Measurements from ENCODE around the gene MOB3C. TPM values are rescaled to one million over a fixed set of nuclear protein-coding genes. Genes with fewer than 3 reads are reported as not detected.
A peak's percentile ranks its signal among the peaks of the same experiment; 100 is the strongest.

Gene MOB3C
- total RNA-seq, 1 experiment from 2014 or later = 3.1 TPM

DNA sequence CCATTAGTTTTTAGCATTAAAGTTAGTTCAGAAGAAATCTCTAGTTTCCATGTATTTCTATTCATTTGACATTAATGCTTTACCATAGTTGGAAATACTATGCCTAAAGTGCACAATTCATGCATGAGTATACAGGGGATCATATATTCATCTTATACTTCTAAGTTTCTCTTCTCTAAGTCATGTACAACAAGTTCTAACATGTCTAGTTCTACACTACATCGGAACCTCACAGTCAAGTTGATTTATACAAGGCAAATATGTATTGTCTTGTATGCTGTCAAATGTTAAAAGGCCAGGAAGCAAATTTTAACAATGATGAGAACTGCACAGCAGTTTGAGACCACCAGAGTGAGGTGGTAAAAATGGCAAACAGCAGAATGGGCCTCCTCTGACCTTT is 22.9 kb upstream of the MOB3C start:
- DNase-seq (ENCODE audit: extremely low read depth, low read depth) = no peak

DNA sequence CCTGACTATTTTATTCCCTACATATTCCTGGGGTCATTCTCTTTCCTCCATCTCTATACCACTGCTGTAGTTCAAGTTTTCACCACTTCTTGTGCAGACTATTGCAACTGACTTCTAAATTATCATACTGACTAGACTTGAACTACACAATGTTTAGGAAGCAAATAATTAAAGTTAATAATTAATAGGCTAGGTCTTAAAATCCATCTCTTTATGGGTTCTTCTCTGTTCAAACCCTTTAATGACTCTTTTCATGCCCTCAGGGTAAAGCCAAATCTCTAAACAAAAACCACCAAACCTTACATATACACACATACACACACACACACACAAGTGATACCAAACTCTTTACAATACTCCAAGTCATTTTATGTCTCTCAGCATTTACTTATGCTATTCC is 22.3 kb upstream of the MOB3C start:
- no peak for DNase-seq (ENCODE audit: extremely low read depth, low read depth)

DNA sequence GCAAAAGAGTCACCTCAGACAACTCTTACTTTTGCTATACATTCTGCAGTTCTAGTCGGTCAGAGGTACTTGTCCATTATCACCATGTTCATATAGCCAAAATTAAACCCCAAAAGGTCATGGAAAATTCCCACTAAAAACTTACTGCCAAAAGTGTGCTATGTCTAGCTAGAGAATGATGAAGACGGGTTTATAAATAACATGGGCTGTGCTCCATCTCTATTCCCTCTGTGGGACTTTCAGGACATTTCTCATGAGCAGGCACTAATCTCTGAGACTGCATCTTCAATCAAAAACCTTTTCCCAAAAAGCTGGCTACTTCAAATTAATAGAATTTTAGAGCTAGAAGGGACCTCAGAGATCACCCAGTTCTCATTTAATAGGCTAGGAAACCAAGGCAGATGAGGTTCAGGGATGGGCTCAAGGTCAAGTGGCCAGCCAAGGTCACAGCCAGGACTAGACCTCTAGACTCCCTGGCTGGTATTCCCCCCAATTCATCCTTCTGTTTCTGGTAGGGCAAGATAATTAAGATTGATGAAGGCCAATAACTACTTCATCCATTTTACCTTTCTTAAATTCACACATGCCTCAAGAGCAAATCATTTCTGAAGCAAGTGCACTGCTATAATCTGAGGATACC is 21.0 kb upstream of the MOB3C start:
- DNase-seq (ENCODE audit: extremely low read depth, low read depth) = no peak

DNA sequence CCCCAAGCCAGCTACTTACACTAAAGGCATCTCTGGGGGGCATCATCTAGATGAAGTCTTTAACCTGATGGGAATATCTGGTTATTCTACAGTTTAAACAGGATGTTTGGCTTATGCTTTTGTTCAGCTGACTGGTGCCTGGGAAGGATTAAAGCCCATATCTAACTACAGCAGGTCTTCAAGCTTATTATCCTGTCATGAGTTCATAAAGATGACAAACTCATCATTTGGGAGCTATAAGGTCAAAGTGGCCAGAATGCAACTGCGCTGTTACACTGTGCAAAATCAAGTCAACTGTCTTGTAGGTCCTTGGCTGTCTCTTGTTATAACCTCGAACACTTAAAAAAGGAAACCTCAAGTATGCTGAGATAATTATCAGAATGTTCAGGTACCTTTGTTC is 18.6 kb upstream of the MOB3C start:
- no peak for DNase-seq (ENCODE audit: extremely low read depth, low read depth)

DNA sequence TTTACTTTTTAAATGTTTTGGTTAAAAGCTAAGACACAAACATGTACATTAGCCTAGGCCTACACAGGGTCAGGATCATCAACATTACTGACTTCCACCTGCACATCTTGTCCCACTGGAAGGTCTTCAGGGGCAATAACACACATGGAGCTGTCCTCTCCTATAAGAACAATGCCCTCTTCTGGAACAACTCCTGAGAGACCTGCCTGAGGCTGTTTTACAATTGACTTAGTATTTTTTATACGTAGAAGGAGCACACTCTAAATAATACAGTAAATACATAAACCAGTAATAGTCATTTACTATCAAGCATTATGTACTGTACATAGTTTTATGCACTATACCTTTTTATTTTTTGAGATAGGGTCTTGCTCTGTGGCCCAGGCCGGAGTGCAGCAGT is 14.1 kb upstream of the MOB3C start:
- no peak for DNase-seq (ENCODE audit: extremely low read depth, low read depth)

DNA sequence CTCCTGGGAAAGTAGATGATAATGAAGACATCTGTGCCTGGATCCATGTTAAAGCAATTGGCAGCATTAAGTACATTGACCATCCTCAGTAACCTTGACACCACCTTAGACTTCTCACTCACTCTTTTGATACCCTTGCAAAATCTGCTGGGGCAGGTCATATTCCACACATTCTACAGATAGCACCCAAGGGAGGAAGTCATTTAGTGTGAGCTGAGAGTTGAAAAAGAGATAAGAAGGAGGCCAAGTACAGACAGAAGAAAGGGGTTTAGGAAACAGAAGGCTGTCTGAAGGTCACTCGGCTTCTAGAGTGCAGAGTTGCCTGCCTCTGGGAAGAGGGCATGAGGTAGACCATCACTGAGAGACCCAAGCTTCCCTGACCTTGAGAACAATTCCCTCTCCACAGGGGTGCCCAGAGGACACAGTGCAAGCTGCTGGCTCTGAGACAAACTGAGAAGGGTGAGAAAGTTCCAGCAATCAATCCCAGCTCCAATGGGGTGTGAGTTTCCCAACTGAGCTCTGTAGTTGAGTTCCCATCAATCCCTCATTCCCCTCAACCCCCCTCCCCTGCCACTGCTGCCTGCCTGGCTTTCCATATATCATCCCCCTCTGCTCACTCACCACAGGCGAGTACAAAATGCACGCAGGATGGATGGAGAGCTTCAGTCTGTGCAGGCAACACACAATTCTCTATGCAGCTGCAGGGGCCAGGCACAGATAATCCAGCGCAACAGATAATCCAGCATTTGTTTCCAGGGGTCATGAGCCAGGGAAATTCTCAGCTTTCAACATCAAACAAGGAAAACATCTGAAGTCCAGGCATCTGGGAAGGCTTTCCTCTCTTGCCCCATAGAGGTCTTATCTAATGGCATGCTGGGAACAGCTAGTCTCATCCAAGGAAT is 7.4 kb upstream of the MOB3C start:
- DNase-seq (ENCODE audit: extremely low read depth, low read depth) = no peak

DNA sequence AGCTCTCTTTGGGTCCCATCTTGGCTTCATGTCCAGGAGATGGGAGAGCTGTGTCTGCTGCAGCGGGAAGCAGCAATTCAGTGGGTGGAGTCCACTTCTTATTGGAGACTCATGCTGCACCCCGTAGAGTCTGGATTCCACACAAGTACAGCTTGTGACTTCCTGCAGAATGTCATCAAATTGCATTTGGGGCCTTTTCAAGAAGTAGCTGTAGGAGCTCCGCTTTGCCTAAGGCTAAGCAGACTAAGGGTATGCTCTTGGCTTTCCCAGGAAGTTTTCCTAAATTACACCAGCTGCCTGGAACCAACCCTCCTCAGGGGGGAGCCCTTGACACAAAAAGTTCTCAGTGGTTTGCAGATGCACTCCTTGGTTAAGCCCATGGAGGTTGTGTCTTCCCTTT is 5.7 kb upstream of the MOB3C start:
- DNase-seq (ENCODE audit: extremely low read depth, low read depth) = no peak

DNA sequence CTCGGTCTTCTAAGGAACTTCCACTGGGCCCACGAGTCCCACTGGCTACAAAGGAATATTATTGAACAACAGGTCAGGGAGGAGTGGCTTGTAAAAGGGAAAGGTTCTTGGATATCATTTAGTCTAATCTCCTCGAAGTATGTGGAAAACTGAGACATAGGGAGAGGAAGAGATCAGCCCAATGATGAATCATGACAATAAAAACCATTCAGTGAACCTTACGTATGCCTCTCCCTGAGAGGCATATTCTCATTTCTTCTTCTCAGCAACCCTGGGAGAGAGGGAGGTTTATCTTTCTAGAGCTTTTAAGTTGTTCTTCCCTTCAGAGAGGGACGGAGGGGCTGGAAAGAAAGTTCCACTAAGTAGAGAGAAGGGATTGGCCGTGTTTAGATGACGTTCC is 5.3 kb upstream of the MOB3C start:
- DNase-seq (ENCODE audit: extremely low read depth, low read depth) = no peak

DNA sequence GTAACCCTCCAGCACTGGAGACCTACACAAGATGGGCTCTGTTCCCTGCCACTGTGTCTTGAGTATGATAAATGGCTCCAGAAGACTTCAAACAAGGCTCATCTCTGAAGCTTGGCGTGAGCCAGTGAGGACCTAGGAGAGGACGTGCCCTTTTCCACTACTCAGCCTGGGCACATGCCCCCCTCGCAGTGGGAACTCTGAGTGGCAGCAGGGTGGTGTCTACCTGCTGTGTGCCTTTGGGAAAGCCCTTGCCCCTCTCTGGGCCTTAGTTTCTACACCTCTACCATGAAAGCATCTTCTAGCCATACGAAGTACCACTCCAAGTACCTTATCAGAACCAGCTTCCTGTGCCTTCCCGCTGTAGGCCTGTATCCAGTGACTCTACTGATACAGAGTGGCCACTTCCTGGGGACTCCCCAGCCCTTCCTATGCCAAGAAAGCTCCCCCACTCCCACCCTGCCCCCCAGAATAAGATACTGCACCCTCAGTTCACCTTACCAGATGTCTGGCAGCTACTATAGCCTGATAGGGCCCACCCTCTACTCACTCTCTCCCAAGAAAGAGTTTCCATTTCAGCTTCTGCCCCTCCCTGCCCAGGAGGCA is 3.1 kb upstream of the MOB3C start:
- DNase-seq (ENCODE audit: extremely low read depth, low read depth) = no peak

DNA sequence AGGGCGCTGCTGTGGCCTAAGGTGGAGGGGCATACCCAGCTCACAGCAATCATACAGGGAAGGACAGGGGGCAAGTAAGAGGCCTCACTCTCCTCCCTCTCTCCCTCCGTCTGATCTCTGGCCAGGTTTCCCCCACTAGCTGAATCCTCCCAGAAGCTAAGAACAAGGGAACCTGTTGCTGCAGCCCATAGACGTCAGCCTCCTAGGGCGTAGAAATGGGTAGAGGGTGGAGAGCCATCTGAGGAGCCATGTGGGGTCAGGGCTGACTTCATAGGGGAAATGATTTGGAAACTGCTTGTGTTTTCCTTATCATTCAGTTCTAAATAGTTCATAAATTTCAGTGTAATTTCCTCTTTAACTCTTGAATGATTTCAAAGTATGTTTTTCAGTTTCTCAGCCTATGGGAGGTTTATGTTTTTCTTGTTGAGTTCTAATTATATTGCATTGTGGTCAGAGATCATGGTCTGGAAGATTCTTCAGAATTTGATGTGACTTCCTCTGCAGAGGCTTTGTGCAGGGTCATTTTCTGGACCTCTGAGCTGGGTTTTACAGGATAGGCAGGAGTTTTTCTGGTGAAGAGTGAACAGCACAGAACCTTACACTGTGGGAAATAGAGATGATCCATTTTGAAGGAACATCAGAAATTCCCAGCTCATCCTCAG is 2.3 kb upstream of the MOB3C start:
- DNase-seq (ENCODE audit: extremely low read depth, low read depth) = no peak

DNA sequence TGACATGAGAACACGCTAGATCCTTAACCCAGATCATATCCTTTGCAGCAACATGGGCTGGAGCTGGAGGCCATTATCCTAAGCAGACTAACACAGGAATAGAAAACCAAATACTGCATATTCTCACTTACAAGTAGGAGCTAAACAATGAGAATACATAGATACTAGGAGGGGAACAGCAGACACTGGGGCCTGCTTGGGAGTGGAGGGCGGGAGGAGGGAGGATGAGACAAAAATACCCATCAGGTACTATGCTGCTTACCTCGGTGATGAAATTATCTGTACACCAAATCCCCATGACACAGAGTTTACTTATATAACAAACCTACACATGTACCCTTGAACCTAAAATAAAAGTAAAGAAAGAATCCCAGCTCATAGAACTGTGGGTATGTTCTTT is 1.2 kb upstream of the MOB3C start:
- no peak for DNase-seq (ENCODE audit: extremely low read depth, low read depth)

DNA sequence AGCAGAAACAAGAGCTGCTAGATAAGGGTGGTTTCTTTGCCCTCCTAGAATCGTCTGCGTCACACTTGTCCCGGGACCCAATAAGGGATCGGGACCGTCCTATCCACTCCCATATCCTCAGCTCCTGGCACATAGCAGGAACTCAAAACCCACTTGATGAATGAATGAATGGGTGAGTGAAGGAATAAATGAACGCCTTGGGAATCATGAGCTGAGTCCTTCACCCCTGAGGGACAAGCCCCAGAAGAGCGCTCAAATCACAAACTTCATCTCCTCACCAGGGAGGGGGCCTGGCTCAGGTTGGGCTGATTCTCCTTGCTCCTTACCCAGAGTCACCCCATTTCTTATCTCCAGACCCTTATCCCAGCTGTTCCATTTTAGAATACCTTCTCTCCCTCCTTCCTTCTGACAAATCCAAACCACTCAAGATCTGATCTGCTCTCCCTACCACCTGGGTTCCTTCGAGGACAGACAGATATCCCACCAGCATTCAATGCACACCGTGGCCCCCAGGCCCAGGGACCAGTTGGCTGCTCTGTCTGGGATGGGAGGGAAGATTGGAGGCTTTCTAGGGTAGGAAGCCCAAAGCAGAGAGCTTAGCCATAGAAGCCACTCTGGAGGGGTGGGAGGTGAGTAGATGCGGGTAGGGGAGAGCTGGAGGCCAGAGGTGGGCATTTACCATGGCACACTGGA is 643 bp upstream of the MOB3C start:
- no peak for DNase-seq (ENCODE audit: extremely low read depth, low read depth)

DNA sequence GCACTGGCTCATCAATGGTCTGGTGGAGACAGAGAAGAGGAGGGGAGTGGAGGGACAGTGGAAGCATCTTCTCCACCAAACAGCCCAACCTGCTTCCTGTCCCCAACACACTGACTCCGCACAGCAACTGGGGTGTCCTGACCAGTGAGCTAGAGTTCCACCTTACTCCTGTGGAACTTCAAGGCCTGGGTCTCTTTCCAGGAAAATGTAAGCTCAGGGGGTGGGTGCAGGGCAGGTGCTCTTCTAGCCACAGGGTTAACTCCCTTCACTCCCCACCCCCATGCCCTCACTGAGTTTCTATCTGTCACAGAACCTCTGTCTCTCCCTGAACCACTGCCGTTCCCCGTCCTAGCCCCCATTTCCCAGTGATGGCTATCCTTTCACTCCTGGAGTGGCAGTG is 876 bp downstream of the MOB3C start:
- no peak for DNase-seq (ENCODE audit: extremely low read depth, low read depth)

DNA sequence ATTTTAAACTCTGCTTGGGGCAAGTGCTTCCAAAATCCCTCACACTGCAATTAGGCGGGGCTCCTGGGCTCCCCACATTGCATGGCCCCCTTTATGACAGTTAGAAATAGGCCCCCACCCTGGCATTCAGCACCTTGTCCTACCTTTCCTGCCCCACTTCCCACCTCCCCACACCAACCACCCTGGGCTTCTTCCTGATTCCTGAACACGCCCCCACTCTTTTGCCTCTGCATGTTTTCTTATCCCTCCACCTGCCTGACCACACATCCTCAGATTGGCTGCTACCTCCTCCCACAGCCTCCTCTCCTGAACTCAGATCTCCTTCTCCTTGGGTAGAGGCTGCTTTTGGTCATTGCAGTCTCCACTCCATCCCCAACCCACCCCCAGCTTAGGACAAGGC is 1.5 kb downstream of the MOB3C start:
- DNase-seq (ENCODE audit: extremely low read depth, low read depth) = no peak

DNA sequence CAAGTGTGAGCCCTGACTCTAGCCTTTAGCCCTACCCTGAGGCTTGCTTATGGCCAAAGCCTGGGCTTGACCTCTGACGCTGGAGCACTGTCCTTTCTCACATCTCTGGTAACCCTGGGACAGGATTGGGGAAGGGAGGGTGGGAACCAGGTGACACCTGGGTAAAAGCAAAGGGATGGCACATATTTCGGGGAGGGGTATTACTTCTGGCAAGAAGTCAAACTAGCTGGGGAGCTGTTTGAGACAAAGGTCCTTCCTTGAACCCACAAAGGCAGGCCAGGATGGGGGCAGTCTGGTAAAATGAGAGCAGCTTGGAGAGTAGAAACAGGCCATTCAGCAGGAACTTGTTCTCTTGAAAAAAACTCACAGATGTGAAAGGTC is 2.0 kb downstream of the MOB3C start:
- DNase-seq (ENCODE audit: extremely low read depth, low read depth) = no peak

DNA sequence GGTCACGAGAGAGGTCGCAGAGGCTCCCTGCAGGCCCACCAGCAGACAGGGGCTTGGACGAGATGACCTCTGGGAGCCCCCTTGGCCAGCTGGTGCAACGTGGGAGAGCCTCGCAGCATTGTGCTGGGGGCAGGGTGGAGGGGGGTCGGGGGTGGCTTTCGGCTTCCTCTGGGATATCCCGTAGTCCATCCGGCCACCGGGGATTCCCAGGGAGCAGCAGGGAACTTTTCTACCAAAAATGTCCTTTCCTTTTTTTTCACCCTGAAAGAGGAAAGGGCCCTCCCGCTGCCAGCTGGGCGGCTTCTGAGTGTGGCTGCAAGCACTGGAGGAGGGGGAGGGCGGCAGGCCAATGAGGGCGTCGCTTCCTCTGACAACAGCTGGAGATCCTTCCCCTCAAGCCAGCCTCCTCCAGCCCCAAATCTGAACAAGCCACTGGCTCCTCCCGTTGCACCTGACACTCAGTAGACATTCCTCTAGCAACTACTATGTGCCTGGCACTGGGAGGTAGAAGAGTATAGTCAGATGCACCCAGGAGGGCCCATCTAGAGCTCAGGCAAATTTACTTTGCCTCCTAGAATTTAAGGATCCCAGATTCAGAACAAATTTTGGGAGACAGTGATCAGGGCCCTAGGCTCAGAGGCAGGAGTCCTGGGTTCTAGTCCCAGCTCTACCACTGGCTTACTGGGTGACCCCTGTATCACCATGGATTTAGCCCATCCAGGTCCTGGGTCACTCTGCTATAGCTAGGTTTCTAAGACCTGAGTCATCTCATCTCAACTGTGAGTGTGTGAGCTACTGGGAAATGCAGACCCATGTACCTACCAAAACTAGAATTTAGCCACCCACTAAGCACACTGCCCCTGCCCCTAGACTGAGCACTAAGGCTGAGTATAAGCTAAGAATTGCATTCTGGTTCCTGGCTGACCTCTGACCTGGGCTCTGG is 2.7 kb downstream of the MOB3C start:
- DNase-seq (ENCODE audit: extremely low read depth, low read depth) = no peak

DNA sequence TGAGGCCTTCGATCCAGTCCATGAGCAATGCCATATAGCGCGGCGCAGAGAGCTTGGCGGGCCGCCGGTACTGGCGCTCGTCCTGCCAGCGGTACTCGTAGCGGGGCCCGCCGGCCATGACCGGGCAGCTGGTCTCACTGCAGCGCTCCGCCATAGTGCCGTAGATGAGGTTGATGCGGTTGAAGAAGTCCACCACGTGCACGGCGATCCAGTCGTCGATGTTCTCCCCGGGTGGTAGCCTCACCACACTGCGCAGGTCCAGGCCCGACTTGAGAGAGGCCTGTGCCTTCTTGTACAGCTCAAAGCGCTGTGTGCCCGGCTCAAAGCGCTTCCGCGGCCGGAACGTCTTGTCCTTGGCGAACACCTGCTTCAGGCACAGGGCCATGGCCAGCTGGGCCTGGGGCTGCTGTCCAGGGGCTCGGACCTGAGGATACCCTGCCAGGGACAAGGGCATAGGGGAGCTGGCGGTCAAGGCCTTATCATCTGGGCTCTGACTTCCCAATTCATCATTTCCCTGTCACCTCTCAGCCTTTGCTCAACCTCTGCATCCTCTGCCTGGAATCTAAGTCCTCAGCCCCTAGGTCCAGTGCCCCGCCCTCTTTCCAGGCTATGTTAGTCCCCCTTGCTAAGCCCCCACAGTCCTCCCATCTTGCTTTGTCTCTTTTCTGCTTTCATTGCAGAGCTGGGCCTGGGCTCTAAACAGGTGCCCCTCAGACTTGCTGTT is 3.5 kb downstream of the MOB3C start:
- DNase-seq (ENCODE audit: extremely low read depth, low read depth) = no peak

DNA sequence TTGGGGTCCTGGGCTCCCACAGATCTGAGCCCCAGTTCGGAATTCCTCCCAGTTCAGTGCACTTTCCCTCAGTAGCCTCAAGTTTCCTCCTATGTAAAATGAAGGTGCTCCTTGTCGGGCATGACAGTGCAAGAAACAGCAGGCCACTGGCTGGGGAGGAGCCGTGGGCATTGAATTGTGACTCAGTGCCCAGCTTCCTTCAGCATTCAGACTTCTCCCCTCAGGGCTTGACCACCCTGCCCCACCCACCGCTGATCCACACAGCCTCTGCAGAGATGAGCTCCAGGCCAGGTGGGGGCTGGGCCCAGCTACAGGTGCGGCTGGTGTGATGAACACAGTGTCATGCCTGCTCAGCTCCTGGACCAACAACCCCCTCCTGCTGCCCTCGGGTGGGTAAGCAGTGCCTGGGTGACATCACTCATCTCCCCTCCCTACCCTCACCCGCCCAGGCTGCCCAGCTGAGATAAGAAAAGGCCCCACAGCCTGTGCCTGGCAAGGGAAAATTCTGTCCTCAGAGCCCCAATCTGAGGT is 4.9 kb downstream of the MOB3C start:
- DNase-seq (ENCODE audit: extremely low read depth, low read depth) = peak; percentile 41

All from NCI-H460 (cell line).